Measurements from ENCODE around the gene IRF2BP2. TPM values are rescaled to one million over a fixed set of nuclear protein-coding genes. Genes with fewer than 3 reads are reported as not detected.

Gene IRF2BP2
- total RNA-seq, 1 donor from 2014 or later = 72.9 TPM

GRCh38 chr1:234604495-234605398, 5.2 kb downstream of the IRF2BP2 start:
- Histone ChIP-seq H3K27ac (peak overlapping the region; percentile 100), H3K4me1 (peaks cover 65% of the 10 kb centered on the region), H3K4me3 (peak overlapping the region; percentile 86 to 90), H3K27me3 (no peaks in the 10 kb centered on the region), H3K9me3 (no peaks in the 10 kb centered on the region), H3K36me3 (peaks cover 0 to 22% of the 10 kb centered on the region in 2 donors)
- intact Hi-C loops (cut with DNase I) = loop anchor here (5.0 kb wide), 1 partner anchor 102 kb away; no protein-coding TSS in a partner anchor
- DNase-seq (ENCODE audit: extremely low spot score in 2 of 2) = peak in 1 of 2 donors; percentile 6
- TF ChIP-seq POLR2A (IDR thresholded peaks at IDR 0.05) = no peak
- TF ChIP-seq POLR2AphosphoS5 (IDR thresholded peaks at IDR 0.05; ENCODE audit: insufficient read depth in 1 of 2, low read depth in 1 of 2) = no peak
- TF ChIP-seq, protein P1, sequence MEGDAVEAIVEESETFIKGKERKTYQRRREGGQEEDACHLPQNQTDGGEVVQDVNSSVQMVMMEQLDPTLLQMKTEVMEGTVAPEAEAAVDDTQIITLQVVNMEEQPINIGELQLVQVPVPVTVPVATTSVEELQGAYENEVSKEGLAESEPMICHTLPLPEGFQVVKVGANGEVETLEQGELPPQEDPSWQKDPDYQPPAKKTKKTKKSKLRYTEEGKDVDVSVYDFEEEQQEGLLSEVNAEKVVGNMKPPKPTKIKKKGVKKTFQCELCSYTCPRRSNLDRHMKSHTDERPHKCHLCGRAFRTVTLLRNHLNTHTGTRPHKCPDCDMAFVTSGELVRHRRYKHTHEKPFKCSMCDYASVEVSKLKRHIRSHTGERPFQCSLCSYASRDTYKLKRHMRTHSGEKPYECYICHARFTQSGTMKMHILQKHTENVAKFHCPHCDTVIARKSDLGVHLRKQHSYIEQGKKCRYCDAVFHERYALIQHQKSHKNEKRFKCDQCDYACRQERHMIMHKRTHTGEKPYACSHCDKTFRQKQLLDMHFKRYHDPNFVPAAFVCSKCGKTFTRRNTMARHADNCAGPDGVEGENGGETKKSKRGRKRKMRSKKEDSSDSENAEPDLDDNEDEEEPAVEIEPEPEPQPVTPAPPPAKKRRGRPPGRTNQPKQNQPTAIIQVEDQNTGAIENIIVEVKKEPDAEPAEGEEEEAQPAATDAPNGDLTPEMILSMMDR (IDR thresholded peaks at IDR 0.05) = no peak

- H3K4me1 ChIP-seq = peaks cover 75% of the 10 kb centered on the region
- intact Hi-C loops (cut with DNase I) = loop anchor here (5.0 kb wide), 1 partner anchor 101 kb away; no protein-coding TSS in a partner anchor
- DNase-seq (ENCODE audit: extremely low spot score in 2 of 2) = peak in 1 of 2 donors; percentile 4
Observed at GRCh38 chr1:234603221-234604204, 6.5 kb downstream of the IRF2BP2 start.

GRCh38 chr1:234602334-234603220, 7.4 kb downstream of the IRF2BP2 start:
- H3K9me3 ChIP-seq = no peaks in the 10 kb centered on the region
- H3K4me3 ChIP-seq = peak overlapping the region in 1 of 2 donors; percentile 17
- no peaks in the 10 kb centered on the region for H3K27me3 ChIP-seq
- peak overlapping the region; percentile 100 for H3K27ac ChIP-seq
- TF ChIP-seq, protein P1 (IDR thresholded peaks at IDR 0.05) = no peak
- TF ChIP-seq POLR2A (IDR thresholded peaks at IDR 0.05) (no peak), POLR2AphosphoS5 (IDR thresholded peaks at IDR 0.05; ENCODE audit: insufficient read depth in 1 of 2, low read depth in 1 of 2) (peak; percentile 13 to 97)
- intact Hi-C loops (cut with DNase I) = loop anchor here (5.0 kb wide), 1 partner anchor 100 kb away; no protein-coding TSS in a partner anchor
- no peak for DNase-seq (ENCODE audit: extremely low spot score in 2 of 2)
- peaks cover 78% of the 10 kb centered on the region for H3K4me1 ChIP-seq
- H3K36me3 ChIP-seq = peaks cover 0 to 18% of the 10 kb centered on the region in 2 donors

More at GRCh38 chr1:234603221-234604204, 6.5 kb downstream of the IRF2BP2 start:
- Histone ChIP-seq H3K9me3 (no peaks in the 10 kb centered on the region), H3K27ac (peak overlapping the region; percentile 100), H3K4me3 (peak overlapping the region; percentile 86 to 90), H3K36me3 (peaks cover 0 to 22% of the 10 kb centered on the region in 2 donors), H3K27me3 (no peaks in the 10 kb centered on the region)
- TF ChIP-seq, protein P1 (IDR thresholded peaks at IDR 0.05) = no peak
- TF ChIP-seq POLR2A (IDR thresholded peaks at IDR 0.05) (no peak), POLR2AphosphoS5 (IDR thresholded peaks at IDR 0.05; ENCODE audit: insufficient read depth in 1 of 2, low read depth in 1 of 2) (no peak)

DNA sequence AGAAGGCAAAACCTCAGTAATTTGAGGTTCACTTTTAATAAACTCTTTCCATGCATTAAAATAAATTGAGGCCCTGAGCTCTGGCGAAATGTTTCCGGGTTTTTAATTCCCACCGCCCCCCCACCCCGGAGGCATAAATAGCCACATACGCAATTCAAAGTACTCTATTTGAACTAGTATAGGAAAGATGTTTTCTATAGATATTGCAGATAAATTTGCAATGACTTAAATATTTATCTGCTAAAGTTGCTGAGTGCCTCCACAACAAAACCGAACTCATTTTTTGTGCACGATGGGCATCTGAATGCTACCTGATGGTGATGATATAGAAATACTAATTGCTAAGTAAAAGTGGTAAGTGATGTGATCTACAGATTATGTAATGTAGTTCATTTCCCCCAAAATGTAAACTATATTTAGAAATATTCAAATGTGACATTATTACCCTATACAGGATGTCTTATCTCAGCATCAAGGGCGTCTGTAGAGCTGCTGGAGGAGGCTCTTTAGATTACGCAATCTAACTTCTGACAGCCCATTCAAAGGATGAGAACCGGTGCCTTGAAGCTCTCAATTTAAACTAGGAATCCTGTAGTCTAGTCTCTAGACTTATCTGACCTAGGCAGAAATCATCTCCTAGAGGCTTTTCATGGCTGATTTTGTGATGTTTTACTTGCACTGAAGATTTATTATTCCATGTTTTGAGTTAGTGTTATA, 8.5 kb downstream of the IRF2BP2 start:
- no peaks in the 10 kb centered on the region for H3K27me3 ChIP-seq
- H3K27ac ChIP-seq = peak overlapping the region; percentile 100
- no peak for DNase-seq (ENCODE audit: extremely low spot score in 2 of 2)
- intact Hi-C loops (cut with DNase I) = loop anchor here (5.0 kb wide), 1 partner anchor 99 kb away; no protein-coding TSS in a partner anchor
- peaks cover 71% of the 10 kb centered on the region for H3K4me1 ChIP-seq
- TF ChIP-seq, protein P1 (IDR thresholded peaks at IDR 0.05) = no peak
- TF ChIP-seq POLR2A (IDR thresholded peaks at IDR 0.05) (no peak), POLR2AphosphoS5 (IDR thresholded peaks at IDR 0.05; ENCODE audit: insufficient read depth in 1 of 2, low read depth in 1 of 2) (peak in 1 of 2 donors; percentile 60)
- peaks cover 0 to 7% of the 10 kb centered on the region in 2 donors for H3K36me3 ChIP-seq
- H3K4me3 ChIP-seq = no peak overlapping the region
- no peaks in the 10 kb centered on the region for H3K9me3 ChIP-seq
